ENCODE measurements around the gene TMEM258. TPM values are rescaled to one million over a fixed set of nuclear protein-coding genes. Genes with fewer than 3 reads are reported as not detected.

Gene TMEM258
- total RNA-seq, 1 experiment from 2014 or later: 201 TPM

DNA sequence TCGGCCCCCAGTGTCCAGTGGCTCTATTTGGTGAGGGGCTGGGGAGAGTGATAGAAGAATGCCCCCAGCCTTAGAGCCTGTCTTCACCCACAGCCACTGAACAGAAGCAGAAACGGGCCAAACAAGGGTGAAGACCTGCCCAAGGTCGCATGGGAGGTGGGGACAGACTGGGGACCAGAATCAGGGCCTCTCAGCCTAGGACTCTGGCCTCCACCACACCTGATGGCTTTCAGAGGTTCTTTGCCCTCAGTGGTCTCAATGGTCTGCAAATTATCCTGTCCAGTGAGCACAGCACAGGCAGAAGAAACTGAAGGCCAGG lies 44.5 kb downstream of the TMEM258 start:
- Histone ChIP-seq H4K8ac (replicated peaks; ENCODE audit: insufficient read length, low read depth, low read length) (no peak overlapping the region), H2BK5ac (ENCODE audit: insufficient read length, low read length) (no peak overlapping the region), H3K9me3 (ENCODE audit: control insufficient read depth, low read depth, low read length) (no peaks in the 10 kb centered on the region), H3K27ac (ENCODE audit: insufficient read length, low read depth, low read length) (no peak overlapping the region), H4K20me1 (ENCODE audit: control insufficient read depth, insufficient read depth, insufficient read length) (no peaks in the 10 kb centered on the region), H3K4me1 (ENCODE audit: insufficient read depth, low read length) (peaks cover 2% of the 10 kb centered on the region; the same call in 1 of the 2 replicates), H2BK120ac (ENCODE audit: low read depth, low read length, poor library complexity, severe bottlenecking) (no peak overlapping the region), H3K79me1 (ENCODE audit: insufficient read depth, low read depth, low read length, poor library complexity, severe bottlenecking) (no peaks in the 10 kb centered on the region), H3K18ac (ENCODE audit: insufficient read length, low read depth, low read length) (no peak overlapping the region), H3K23me2 (ENCODE audit: insufficient read length, low read depth, low read length, poor library complexity, severe bottlenecking) (peaks cover 4% of the 10 kb centered on the region), H2BK12ac (ENCODE audit: insufficient read length, low read depth, low read length) (no peak overlapping the region), H4K91ac (ENCODE audit: insufficient read length, low read depth, low read length) (no peak overlapping the region), H2BK20ac (ENCODE audit: low read depth, low read length, poor library complexity, severe bottlenecking) (no peak overlapping the region), H3K9ac (ENCODE audit: extremely low read depth, insufficient read length, low read length) (no peak overlapping the region), H3K23ac (ENCODE audit: insufficient read length, low read depth, low read length) (no peak overlapping the region), H2AFZ (ENCODE audit: low read length) (no peak overlapping the region), H3K56ac (ENCODE audit: insufficient read length, low read depth, low read length) (no peak overlapping the region), H3K4ac (ENCODE audit: low read depth, low read length) (no peak overlapping the region), H2AK5ac (ENCODE audit: insufficient read length, low read length) (no peak overlapping the region), H3T11ph (ENCODE audit: low read length) (no peak overlapping the region), H2BK15ac (ENCODE audit: low read depth, low read length) (no peak overlapping the region), H4K5ac (ENCODE audit: insufficient read length, low read depth, low read length) (no peak overlapping the region), H3K4me2 (ENCODE audit: insufficient read depth, insufficient read length, low read length) (no peak overlapping the region), H3K27me3 (ENCODE audit: insufficient read depth, low read length) (peaks cover under 1% of the 10 kb centered on the region; the same call in 1 of the 2 replicates), H3K79me2 (ENCODE audit: insufficient read depth, low read length) (no peaks in the 10 kb centered on the region), H3K14ac (ENCODE audit: insufficient read depth, low read length) (no peak overlapping the region)
- Mint-ChIP-seq H3K27ac (no peak overlapping the region), H3K9me3 (peaks cover 0 to under 1% of the 10 kb centered on the region in 2 experiments; a peak in 1 of 5 replicates), H3K4me3 (no peak overlapping the region), H3K27me3 (ENCODE audit: low read depth) (peaks cover 24% of the 10 kb centered on the region), H3K36me3 (ENCODE audit: insufficient read depth in 1 of 3, low read depth in 3 of 3) (peaks cover 0 to 4% (median 0%) of the 10 kb centered on the region in 3 experiments; a peak in 2 of 7 replicates), H3K4me1 (peaks cover 31 to 48% of the 10 kb centered on the region in 2 experiments)
- no peak for DNase-seq
- WGBS (ENCODE audit: extremely low coverage, insufficient read length, low lambda C conversion rate): no CpG with 5 or more reads among the region's 3 CpGs
- TF ChIP-seq, protein P1, sequence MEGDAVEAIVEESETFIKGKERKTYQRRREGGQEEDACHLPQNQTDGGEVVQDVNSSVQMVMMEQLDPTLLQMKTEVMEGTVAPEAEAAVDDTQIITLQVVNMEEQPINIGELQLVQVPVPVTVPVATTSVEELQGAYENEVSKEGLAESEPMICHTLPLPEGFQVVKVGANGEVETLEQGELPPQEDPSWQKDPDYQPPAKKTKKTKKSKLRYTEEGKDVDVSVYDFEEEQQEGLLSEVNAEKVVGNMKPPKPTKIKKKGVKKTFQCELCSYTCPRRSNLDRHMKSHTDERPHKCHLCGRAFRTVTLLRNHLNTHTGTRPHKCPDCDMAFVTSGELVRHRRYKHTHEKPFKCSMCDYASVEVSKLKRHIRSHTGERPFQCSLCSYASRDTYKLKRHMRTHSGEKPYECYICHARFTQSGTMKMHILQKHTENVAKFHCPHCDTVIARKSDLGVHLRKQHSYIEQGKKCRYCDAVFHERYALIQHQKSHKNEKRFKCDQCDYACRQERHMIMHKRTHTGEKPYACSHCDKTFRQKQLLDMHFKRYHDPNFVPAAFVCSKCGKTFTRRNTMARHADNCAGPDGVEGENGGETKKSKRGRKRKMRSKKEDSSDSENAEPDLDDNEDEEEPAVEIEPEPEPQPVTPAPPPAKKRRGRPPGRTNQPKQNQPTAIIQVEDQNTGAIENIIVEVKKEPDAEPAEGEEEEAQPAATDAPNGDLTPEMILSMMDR (conservative IDR thresholded peaks at IDR 0.05): peak; percentile 37; the same call in 2 of the 3 replicates
